CD4-positive, CD25-positive, alpha-beta regulatory T cell (primary cell): ENCODE results near the gene JAML. TPM values are rescaled to one million over a fixed set of nuclear protein-coding genes. Genes with fewer than 3 reads are reported as not detected.

ENCODE experiments used
- ATAC-seq, 2 donors: fragments of 150-1000 bp; cut with Tn5 transposase; one replicate each; pipeline ENCODE4 v1.10.0; 2021; ENCODE audit warnings: low read depth in 2 of 2, moderate number of reproducible peaks in 2 of 2, moderate library complexity in 1 of 2
- DNase-seq, 3 donors: peaks; one replicate each; pipeline versions ENCODE4 v3.0.0 to v3.0.0-alpha.2; 2012 to 2022; ENCODE audit warnings: mixed read lengths in 1 of 3
- H3K27ac ChIP-seq: one replicate; pipeline ENCODE4 v1.7.0; 2013; ENCODE audit warnings: mild to moderate bottlenecking, low read length; ENCODE audit not compliant: insufficient read depth, poor library complexity, severe bottlenecking
- H3K27me3 ChIP-seq: one replicate; pipeline ENCODE4 v1.7.0; 2013; ENCODE audit warnings: low read length; ENCODE audit not compliant: control insufficient read depth, insufficient read depth
- H3K36me3 ChIP-seq: one replicate; pipeline ENCODE4 v1.7.0; 2013; ENCODE audit warnings: mild to moderate bottlenecking, low read length, moderate library complexity; ENCODE audit not compliant: control insufficient read depth, insufficient read depth
- H3K4me1 ChIP-seq: 2 replicates; pipeline ENCODE4 v1.7.0; 2013; ENCODE audit warnings: mild to moderate bottlenecking, low read length; ENCODE audit not compliant: insufficient read depth, control insufficient read depth, poor library complexity, severe bottlenecking
- H3K4me3 ChIP-seq: one replicate; pipeline ENCODE4 v1.7.0; 2013; ENCODE audit warnings: low read depth, mild to moderate bottlenecking, low read length, moderate library complexity
- H3K9me3 ChIP-seq, 2 experiments: 1 replicate in 1 of 2; 2 replicates in 1 of 2; pipeline ENCODE4 v1.7.0; 2013; ENCODE audit warnings: low read length in 2 of 2, mild to moderate bottlenecking in 1 of 2, moderate library complexity in 1 of 2; ENCODE audit not compliant: control insufficient read depth in 2 of 2
- H3K27ac Mint-ChIP-seq, 3 donors: one replicate each; pipeline ENCODE4 v1.8.0; 2020 to 2022; ENCODE audit warnings: mild to moderate bottlenecking in 3 of 3, mixed read lengths in 3 of 3, moderate library complexity in 2 of 3
- H3K27me3 Mint-ChIP-seq: one replicate; pipeline ENCODE4 v1.8.0; 2022; ENCODE audit warnings: mild to moderate bottlenecking, mixed read lengths
- H3K36me3 Mint-ChIP-seq: one replicate; pipeline ENCODE4 v1.8.0; 2020; ENCODE audit warnings: mixed read lengths
- H3K4me1 Mint-ChIP-seq, 4 donors: one replicate each; pipeline ENCODE4 v1.8.0; 2020 to 2022; ENCODE audit warnings: mixed read lengths in 4 of 4, mild to moderate bottlenecking in 1 of 4
- H3K4me3 Mint-ChIP-seq, 4 donors: one replicate each; pipeline ENCODE4 v1.8.0; 2020 to 2022; ENCODE audit warnings: mild to moderate bottlenecking in 4 of 4, mixed read lengths in 4 of 4, moderate library complexity in 3 of 4
- H3K9me3 Mint-ChIP-seq, 7 donors: one replicate each; pipeline ENCODE4 v1.8.0; 2020 to 2022; ENCODE audit warnings: mixed read lengths in 7 of 7, mild to moderate bottlenecking in 3 of 7, moderate library complexity in 2 of 7
- polyA plus RNA-seq, 4 donors: library from polyadenylated mRNA; unstranded; fragments of 300-500 nt; fragmentation: Illumina TruSeq; gene quantifications; one replicate each; pipeline ENCODE4 v1.2.3, GENCODE V29; 2021
- total RNA-seq: library from RNA; stranded (reverse); gene quantifications from one replicate; pipeline ENCODE4 v1.2.3, GENCODE V29; 2022

JAML gene
- total and polyA plus RNA-seq, 5 donors from 2014 or later: 71.5 to 200 (median 169) TPM

DNA sequence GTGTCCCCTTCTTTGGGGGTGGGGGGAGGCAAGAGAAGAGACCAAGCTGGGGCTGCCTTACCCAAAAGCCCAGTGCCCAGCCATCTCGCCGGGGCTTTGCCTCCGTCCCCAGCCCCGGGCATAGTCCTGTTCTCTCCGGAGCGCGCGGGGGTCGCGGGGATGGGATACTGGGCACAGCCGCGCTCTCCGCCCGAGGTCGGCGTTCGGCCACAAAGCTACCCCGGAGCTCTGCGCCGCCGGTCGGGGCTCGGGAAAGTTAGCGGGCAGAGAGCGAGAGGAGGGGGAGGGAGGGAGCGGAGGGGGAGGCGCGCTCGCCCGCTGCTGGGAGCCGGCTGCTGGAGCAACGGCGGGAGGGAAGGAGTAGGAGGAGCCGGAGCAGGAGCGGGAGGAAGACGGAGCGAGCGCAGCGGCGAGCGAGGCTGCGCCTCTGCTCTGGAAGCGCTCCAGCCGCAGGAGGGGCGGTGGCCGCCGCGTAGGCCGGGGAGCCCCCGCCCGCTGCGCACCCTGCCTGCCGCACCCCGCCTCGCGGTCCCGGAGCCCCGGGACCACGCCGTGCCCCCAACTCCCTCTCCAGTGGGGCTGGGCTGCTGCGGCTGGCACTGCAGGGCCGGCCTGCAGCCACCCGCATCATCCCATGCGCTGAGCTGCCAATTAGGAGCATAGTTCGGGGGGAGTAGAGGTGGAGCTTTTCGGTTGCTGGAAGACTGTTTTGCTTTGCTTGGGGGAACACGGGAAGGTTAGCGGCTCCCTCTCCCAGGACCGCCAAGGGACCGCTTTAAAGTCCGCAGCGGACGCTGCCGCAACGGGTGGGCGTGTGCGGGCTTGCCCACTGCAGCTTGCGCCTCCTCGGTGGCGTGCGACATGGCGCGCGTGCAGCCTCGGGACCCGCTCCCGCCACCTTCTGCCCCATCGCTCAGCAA, 72.0 kb downstream of the JAML start, which contains the start of gene SCN4B:
SCN4B (minus strand) TSS at position 272 of the 920 bp plus-strand sequence; CDS start at position 122, 150 bp downstream.
- ATAC-seq (peak in 1 of 2 donors; percentile 13), DNase-seq (no peak)
- Histone ChIP-seq H3K4me1 (peaks cover 12% of the 10 kb centered on the region), H3K9me3 (no peaks in the 10 kb centered on the region), H3K27me3 (peaks cover 40% of the 10 kb centered on the region), H3K27ac (no peak within 1 kb of the TSS), H3K4me3 (no peak within 1 kb of the TSS), H3K36me3 (no peaks in the 10 kb centered on the region)
- Mint-ChIP-seq H3K36me3 (no peaks in the 10 kb centered on the region), H3K9me3 (no peaks in the 10 kb centered on the region), H3K4me3 (peak within 1 kb of the TSS in 2 of 4 donors; percentile 29 to 79), H3K27ac (no peak within 1 kb of the TSS), H3K27me3 (peaks cover 65% of the 10 kb centered on the region), H3K4me1 (peaks cover 0 to 15% (median 6%) of the 10 kb centered on the region in 4 donors)

DNA sequence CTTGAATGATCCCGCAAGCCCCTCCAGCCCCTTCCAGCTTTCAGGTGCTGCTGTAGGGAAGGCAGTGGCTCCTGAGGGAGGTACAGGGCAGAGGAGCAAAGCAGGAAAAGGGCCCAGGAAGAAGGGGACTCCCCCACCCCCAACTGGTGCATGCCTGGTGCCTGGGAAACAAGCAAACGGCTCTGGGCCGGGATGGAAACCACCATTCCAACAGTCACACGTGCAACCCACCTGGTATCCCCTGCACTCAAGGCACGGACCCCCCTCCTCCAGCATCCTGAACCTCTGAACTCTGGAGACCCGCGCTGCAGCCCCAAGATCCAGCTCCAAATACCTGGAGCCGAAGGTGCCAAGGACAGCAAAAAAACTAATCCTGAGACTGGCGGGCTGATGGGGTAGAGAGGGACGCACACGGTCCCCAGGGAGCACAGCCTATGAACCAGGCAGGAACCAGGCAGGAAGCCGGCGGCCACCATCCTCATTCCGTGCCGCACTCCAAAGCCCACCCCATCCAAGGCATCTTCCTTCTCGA, 72.7 kb downstream of the JAML start:
- DNase-seq (no peak), ATAC-seq (no peak)
- Histone ChIP-seq H3K9me3 (no peaks in the 10 kb centered on the region), H3K36me3 (no peaks in the 10 kb centered on the region), H3K4me3 (no peak overlapping the region), H3K4me1 (peaks cover 12% of the 10 kb centered on the region), H3K27me3 (peaks cover 40% of the 10 kb centered on the region), H3K27ac (no peak overlapping the region)
- H3K9me3 Mint-ChIP-seq: no peaks in the 10 kb centered on the region
- H3K27me3 Mint-ChIP-seq: peaks cover 72% of the 10 kb centered on the region
- H3K4me3 Mint-ChIP-seq: no peak overlapping the region
- H3K36me3 Mint-ChIP-seq: no peaks in the 10 kb centered on the region
- peaks cover 0 to 14% (median 6%) of the 10 kb centered on the region in 4 donors for H3K4me1 Mint-ChIP-seq
- H3K27ac Mint-ChIP-seq: no peak overlapping the region

DNA sequence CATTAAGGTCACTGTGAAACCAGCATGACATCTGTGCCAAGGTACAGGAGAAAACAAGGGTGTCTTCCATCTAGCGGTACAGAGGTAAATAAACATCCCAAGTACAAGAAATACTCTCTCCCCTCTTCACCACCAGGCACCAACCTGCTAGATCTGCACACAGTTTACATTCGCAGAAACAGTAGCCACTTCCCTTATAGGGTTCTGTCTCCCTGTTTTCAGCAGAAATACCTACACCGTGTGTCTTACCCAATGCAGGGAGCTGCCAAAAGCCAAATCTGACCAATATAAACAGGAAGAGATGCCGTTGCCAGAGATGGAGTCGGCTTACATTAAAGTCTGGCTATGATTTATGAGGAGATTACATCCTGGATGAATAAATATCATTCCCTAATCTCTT, 73.4 kb downstream of the JAML start:
- ATAC-seq: no peak
- Mint-ChIP-seq H3K4me3 (no peak overlapping the region), H3K36me3 (no peaks in the 10 kb centered on the region), H3K4me1 (peaks cover 0 to 11% (median 3%) of the 10 kb centered on the region in 4 donors), H3K9me3 (no peaks in the 10 kb centered on the region), H3K27me3 (peaks cover 72% of the 10 kb centered on the region), H3K27ac (no peak overlapping the region)
- H3K27me3 ChIP-seq: peaks cover 36% of the 10 kb centered on the region
- DNase-seq: no peak
- no peaks in the 10 kb centered on the region for H3K9me3 ChIP-seq
- no peak overlapping the region for H3K4me3 ChIP-seq
- H3K4me1 ChIP-seq: peaks cover 12% of the 10 kb centered on the region
- H3K36me3 ChIP-seq: no peaks in the 10 kb centered on the region
- no peak overlapping the region for H3K27ac ChIP-seq

GRCh38 chr11:118149493-118149892, 75.3 kb downstream of the JAML start:
- DNase-seq (no peak), ATAC-seq (no peak)
- no peak overlapping the region for H3K27ac Mint-ChIP-seq
- no peak overlapping the region for H3K27ac ChIP-seq
- no peak overlapping the region for H3K4me3 ChIP-seq
- no peak overlapping the region for H3K4me3 Mint-ChIP-seq
- peaks cover 67% of the 10 kb centered on the region for H3K27me3 Mint-ChIP-seq
- H3K4me1 Mint-ChIP-seq: peaks cover 0 to 13% (median 3%) of the 10 kb centered on the region in 4 donors
- H3K4me1 ChIP-seq: peaks cover 18% of the 10 kb centered on the region
- H3K27me3 ChIP-seq: peaks cover 27% of the 10 kb centered on the region
- H3K9me3 Mint-ChIP-seq: peaks cover 0 to 1% (median 0%) of the 10 kb centered on the region in 7 donors
- no peaks in the 10 kb centered on the region for H3K9me3 ChIP-seq
- H3K36me3 Mint-ChIP-seq: no peaks in the 10 kb centered on the region
- H3K36me3 ChIP-seq: no peaks in the 10 kb centered on the region

GRCh38 chr11:118148856-118149255, 76.0 kb downstream of the JAML start:
- DNase-seq: no peak
- Histone ChIP-seq H3K36me3 (no peaks in the 10 kb centered on the region), H3K27me3 (peaks cover 26% of the 10 kb centered on the region), H3K4me3 (no peak overlapping the region), H3K9me3 (no peaks in the 10 kb centered on the region), H3K4me1 (peaks cover 18% of the 10 kb centered on the region), H3K27ac (no peak overlapping the region)
- H3K27me3 Mint-ChIP-seq: peaks cover 67% of the 10 kb centered on the region
- H3K4me3 Mint-ChIP-seq: no peak overlapping the region
- peaks cover 0 to 10% (median 2%) of the 10 kb centered on the region in 4 donors for H3K4me1 Mint-ChIP-seq
- no peak overlapping the region for H3K27ac Mint-ChIP-seq
- peaks cover 0 to 1% (median 0%) of the 10 kb centered on the region in 7 donors for H3K9me3 Mint-ChIP-seq
- no peaks in the 10 kb centered on the region for H3K36me3 Mint-ChIP-seq
- no peak for ATAC-seq

- H3K4me1 ChIP-seq: peaks cover 18% of the 10 kb centered on the region
- peaks cover 23% of the 10 kb centered on the region for H3K27me3 ChIP-seq
- DNase-seq (no peak), ATAC-seq (no peak)
- H3K4me1 Mint-ChIP-seq: peaks cover 0 to 5% (median 0%) of the 10 kb centered on the region in 4 donors
- no peak overlapping the region for H3K27ac Mint-ChIP-seq
- no peak overlapping the region for H3K4me3 Mint-ChIP-seq
- H3K27ac ChIP-seq: no peak overlapping the region
- H3K9me3 ChIP-seq: no peaks in the 10 kb centered on the region
- peaks cover 0 to 1% (median 0%) of the 10 kb centered on the region in 7 donors for H3K9me3 Mint-ChIP-seq
- no peaks in the 10 kb centered on the region for H3K36me3 ChIP-seq
- peaks cover 65% of the 10 kb centered on the region for H3K27me3 Mint-ChIP-seq
- no peaks in the 10 kb centered on the region for H3K36me3 Mint-ChIP-seq
- no peak overlapping the region for H3K4me3 ChIP-seq
Measured at GRCh38 chr11:118148240-118148639, 76.6 kb downstream of the JAML start.

DNA sequence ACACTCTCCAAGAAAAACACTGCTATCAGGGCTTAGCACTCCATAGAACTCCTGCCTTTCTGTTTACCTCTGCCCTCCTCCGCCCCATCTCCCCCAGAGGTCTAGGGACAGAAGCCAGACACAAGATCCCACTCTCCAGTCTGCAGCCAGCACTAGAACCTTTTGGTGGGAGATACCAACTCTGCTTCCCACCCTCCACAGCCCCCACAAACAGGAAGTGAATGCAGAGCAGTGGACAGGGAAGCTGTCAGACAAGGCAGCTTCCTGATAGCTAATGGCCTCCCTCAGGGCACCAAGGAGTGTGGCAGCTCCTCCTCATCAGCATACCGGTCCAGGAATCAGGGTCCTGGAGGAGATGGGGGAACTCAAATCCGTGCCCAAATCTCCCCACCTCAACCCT, 77.3 kb downstream of the JAML start:
- peaks cover 11% of the 10 kb centered on the region for H3K4me1 ChIP-seq
- peaks cover 0 to 1% (median 0%) of the 10 kb centered on the region in 7 donors for H3K9me3 Mint-ChIP-seq
- H3K4me1 Mint-ChIP-seq: peaks cover 0 to 5% (median 0%) of the 10 kb centered on the region in 4 donors
- DNase-seq: no peak
- H3K27ac Mint-ChIP-seq: no peak overlapping the region
- no peaks in the 10 kb centered on the region for H3K9me3 ChIP-seq
- H3K36me3 ChIP-seq: no peaks in the 10 kb centered on the region
- H3K36me3 Mint-ChIP-seq: no peaks in the 10 kb centered on the region
- no peak overlapping the region for H3K4me3 ChIP-seq
- H3K27ac ChIP-seq: no peak overlapping the region
- no peak for ATAC-seq
- H3K4me3 Mint-ChIP-seq: peak overlapping the region in 1 of 4 donors; percentile 7
- peaks cover 66% of the 10 kb centered on the region for H3K27me3 Mint-ChIP-seq
- H3K27me3 ChIP-seq: peaks cover 30% of the 10 kb centered on the region
